A673 (cell line): Measurements from ENCODE around the gene ST6GALNAC3. TPM values are rescaled to one million over a fixed set of nuclear protein-coding genes. Genes with fewer than 3 reads are reported as not detected.

Source experiments
- BruUV-seq: library from RNA; stranded (reverse); fragments of 400-500 nt; replicated peaks from 2 replicates; lab custom pipeline; 2021; lab: Mats Ljungman, UMichigan
- CTCF ChIA-PET: fragments of 300-600 bp; sonication (Branson Sonifier 250); formaldehyde crosslinking; loops from one replicate; lab custom pipeline; 2022; ENCODE audit warnings: antibody characterized with exemption; lab: Charles Lee
- POLR2A ChIA-PET: fragments of 300-600 bp; sonication (Branson Sonifier 250); formaldehyde crosslinking; loops from one replicate; lab custom pipeline; 2022; ENCODE audit warnings: antibody characterized with exemption; ENCODE audit not compliant: low non-redundant PET; lab: Charles Lee
- DNase-seq: peaks from one replicate; pipeline ENCODE4 v3.0.0-alpha.2; 2015; ENCODE audit warnings: low spot score
- H3K27ac ChIP-seq: fragments of 200-600 bp; sonication (generic); 2 replicates; pipeline ENCODE4 v1.5.1; 2016; ENCODE audit warnings: mixed run types, low read depth, mild to moderate bottlenecking, mixed read lengths, antibody characterized with exemption, low read length; ENCODE audit not compliant: poor library complexity, severe bottlenecking
- H3K27me3 ChIP-seq: fragments of 200-600 bp; sonication (generic); replicated peaks from 2 replicates; pipeline ENCODE4 v1.6.1; 2017; ENCODE audit warnings: mixed run types, low read depth, mild to moderate bottlenecking, mixed read lengths, antibody characterized with exemption, low read length; ENCODE audit not compliant: insufficient read depth, poor library complexity
- H3K36me3 ChIP-seq: fragments of 200-600 bp; sonication (generic); 2 replicates; pipeline ENCODE4 v1.6.1; 2016; ENCODE audit warnings: mixed run types, mild to moderate bottlenecking, mixed read lengths, antibody characterized with exemption, low read length; ENCODE audit not compliant: insufficient read depth, poor library complexity, severe bottlenecking
- H3K4me1 ChIP-seq: fragments of 200-600 bp; sonication (generic); 2 replicates; pipeline ENCODE4 v1.6.1; 2017; ENCODE audit warnings: mixed run types, mild to moderate bottlenecking, mixed read lengths, antibody characterized with exemption, low read length; ENCODE audit not compliant: insufficient read depth, poor library complexity, severe bottlenecking
- H3K4me3 ChIP-seq: fragments of 200-600 bp; sonication (generic); 2 replicates; pipeline ENCODE4 v1.5.1; 2016; ENCODE audit warnings: low read depth, mixed run types, mild to moderate bottlenecking, mixed read lengths, low read length; ENCODE audit not compliant: poor library complexity, severe bottlenecking
- H3K9me3 ChIP-seq: fragments of 200-600 bp; sonication (generic); 2 replicates; pipeline ENCODE4 v1.6.1; 2016; ENCODE audit warnings: mixed run types, low read depth, mild to moderate bottlenecking, mixed read lengths, antibody characterized with exemption, low read length; ENCODE audit not compliant: poor library complexity, severe bottlenecking
- EZH2 ChIP-seq: fragments of 200-600 bp; sonication (generic); IDR thresholded peaks from 2 replicates; pipeline ENCODE4 v1.6.1; 2017; ENCODE audit warnings: borderline replicate concordance, low read depth, mild to moderate bottlenecking, mixed read lengths, antibody characterized with exemption, low read length; ENCODE audit not compliant: poor library complexity, severe bottlenecking
- intact Hi-C: fragments of 100-400 bp; cut with micrococcal nuclease; formaldehyde crosslinking; loops from one replicate; pipeline ENCODE4 v1.10.0; 2022; ENCODE audit not compliant: unreplicated experiment
- total RNA-seq: library from RNA; stranded (reverse); gene quantifications from 2 replicates; pipeline ENCODE4 v1.2.3, GENCODE V29; 2021
- TF ChIP-seq, protein P1 (sequence below): fragments of 300-800, 200-600 bp; sonication (generic); conservative IDR thresholded peaks from 2 replicates; pipeline ENCODE4 v1.5.1; 2017; ENCODE audit warnings: low read depth, mild to moderate bottlenecking, antibody characterized with exemption, low read length, moderate library complexity, mixed read lengths

The ST6GALNAC3 gene
- total RNA-seq, 1 experiment from 2014 or later = 1.2 TPM

DNA sequence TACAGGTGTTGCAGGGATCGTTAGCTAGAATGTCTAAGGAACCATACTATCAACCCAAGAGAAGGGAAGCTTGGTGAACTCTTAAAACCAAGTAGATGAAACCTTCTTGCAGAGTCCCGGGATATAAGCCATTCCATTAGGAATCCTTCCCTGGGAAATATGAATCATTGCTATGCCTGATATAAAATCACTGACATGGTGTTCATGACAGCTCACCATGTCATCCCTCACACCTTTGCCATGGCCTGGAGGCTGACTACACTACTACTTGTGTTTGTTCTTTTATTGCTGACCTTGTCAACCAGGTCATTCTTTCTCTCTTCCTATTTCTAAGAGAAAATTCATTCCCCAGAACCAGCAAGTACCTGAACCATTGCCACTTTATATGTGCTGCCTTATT is 12.1 kb downstream of the ST6GALNAC3 start:
- no peaks in the 10 kb centered on the region for H3K9me3 ChIP-seq
- no peak for DNase-seq
- intact Hi-C loops = no loop called here
- ChIA-PET POLR2A (no interaction called here), CTCF (no interaction called here)
- no peak overlapping the region for H3K4me3 ChIP-seq
- H3K27me3 ChIP-seq = no peaks in the 10 kb centered on the region
- no peak overlapping the region for H3K27ac ChIP-seq
- TF ChIP-seq, protein P1, sequence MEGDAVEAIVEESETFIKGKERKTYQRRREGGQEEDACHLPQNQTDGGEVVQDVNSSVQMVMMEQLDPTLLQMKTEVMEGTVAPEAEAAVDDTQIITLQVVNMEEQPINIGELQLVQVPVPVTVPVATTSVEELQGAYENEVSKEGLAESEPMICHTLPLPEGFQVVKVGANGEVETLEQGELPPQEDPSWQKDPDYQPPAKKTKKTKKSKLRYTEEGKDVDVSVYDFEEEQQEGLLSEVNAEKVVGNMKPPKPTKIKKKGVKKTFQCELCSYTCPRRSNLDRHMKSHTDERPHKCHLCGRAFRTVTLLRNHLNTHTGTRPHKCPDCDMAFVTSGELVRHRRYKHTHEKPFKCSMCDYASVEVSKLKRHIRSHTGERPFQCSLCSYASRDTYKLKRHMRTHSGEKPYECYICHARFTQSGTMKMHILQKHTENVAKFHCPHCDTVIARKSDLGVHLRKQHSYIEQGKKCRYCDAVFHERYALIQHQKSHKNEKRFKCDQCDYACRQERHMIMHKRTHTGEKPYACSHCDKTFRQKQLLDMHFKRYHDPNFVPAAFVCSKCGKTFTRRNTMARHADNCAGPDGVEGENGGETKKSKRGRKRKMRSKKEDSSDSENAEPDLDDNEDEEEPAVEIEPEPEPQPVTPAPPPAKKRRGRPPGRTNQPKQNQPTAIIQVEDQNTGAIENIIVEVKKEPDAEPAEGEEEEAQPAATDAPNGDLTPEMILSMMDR = no peak
- TF ChIP-seq EZH2 = no peak
- BruUV-seq = no TSS peak
- no peaks in the 10 kb centered on the region for H3K4me1 ChIP-seq
- no peaks in the 10 kb centered on the region for H3K36me3 ChIP-seq

DNA sequence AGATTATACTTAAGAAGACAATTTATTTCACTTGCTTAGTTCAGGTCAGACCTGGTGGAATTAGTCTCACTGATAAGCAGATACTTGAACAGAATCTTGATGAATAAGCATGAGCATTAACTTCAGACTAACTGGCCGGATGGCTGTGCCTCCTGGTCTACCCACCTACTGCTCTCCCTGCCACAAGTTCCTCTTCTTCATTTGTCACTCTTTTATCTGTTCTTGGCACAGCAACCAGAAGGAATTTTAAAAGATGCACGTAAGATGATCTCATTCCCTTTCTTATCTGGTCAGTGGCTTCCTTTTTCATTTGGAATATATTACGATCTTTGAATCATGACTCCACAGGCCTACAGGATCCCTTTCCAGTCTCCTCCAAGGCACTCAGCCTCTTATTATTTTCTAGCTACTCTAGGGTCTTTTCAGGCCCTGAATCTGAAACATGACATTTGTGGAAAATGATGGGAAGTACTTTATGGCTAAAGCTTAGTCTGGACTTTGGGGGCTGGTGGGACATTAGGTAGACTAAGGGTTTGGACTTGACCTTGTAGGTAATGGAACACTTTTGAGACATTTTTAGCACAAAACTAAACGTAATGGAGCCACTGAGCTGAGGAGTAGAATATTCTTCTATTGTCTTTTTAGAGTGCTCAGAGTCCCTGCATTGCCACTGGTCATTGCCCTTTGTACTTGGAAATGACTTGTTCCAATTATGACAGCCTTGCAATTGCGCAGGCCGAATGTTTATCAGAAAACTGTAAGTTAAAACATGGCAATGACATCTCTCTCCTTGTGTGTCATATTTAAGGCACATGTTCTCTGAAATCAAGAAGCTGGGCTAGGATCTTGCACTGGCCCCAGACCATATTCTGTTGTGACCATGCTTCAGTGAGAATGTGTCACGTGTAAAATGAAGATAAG is 16.0 kb downstream of the ST6GALNAC3 start:
- ChIA-PET CTCF (no interaction called here), POLR2A (no interaction called here)
- H3K36me3 ChIP-seq = no peaks in the 10 kb centered on the region
- no peak for DNase-seq
- no TSS peak for BruUV-seq
- TF ChIP-seq EZH2 = no peak
- TF ChIP-seq, protein P1 = no peak
- no peak overlapping the region for H3K27ac ChIP-seq
- intact Hi-C loops = no loop called here
- no peaks in the 10 kb centered on the region for H3K4me1 ChIP-seq
- no peaks in the 10 kb centered on the region for H3K27me3 ChIP-seq
- H3K4me3 ChIP-seq = no peak overlapping the region
- no peaks in the 10 kb centered on the region for H3K9me3 ChIP-seq

DNA sequence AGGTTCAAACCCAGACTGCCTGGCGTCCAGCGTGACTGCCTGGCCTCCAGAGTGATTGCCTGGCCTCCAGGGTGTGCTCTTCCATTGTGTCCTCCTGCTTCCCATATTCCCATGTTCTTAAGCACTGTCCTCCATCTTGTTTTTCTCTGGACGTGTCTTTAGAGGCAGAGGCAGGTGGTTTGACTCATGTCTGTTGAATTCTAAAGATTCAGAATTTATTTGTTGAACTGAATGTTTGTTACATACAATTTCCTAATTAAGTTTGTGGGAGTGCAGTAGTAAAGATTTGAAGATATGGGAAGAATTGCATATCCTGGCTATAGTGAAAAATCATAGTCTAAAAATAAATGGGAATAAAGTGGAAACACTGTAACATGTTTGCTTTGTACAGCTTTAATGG is 18.3 kb downstream of the ST6GALNAC3 start:
- ChIA-PET CTCF (no interaction called here), POLR2A (no interaction called here)
- BruUV-seq = no TSS peak
- intact Hi-C loops = no loop called here
- Histone ChIP-seq H3K9me3 (no peaks in the 10 kb centered on the region), H3K4me1 (no peaks in the 10 kb centered on the region), H3K27me3 (no peaks in the 10 kb centered on the region), H3K4me3 (no peak overlapping the region), H3K36me3 (no peaks in the 10 kb centered on the region), H3K27ac (no peak overlapping the region)
- no peak for DNase-seq
- TF ChIP-seq, protein P1 = no peak
- TF ChIP-seq EZH2 = no peak
